Caco-2 (cell line): ENCODE results near the gene ZSWIM8. TPM values are rescaled to one million over a fixed set of nuclear protein-coding genes. Genes with fewer than 3 reads are reported as not detected.

Source experiments
- BruUV-seq: library from RNA; stranded (reverse); fragments of 400-500 nt; replicated peaks from 2 replicates; lab custom pipeline; 2021; lab: Mats Ljungman, UMichigan
- CTCF ChIA-PET: fragments of 300-600 bp; sonication (Branson Sonifier 250); formaldehyde crosslinking; loops from one replicate; lab custom pipeline; 2022; ENCODE audit warnings: antibody characterized with exemption; lab: Charles Lee
- POLR2A ChIA-PET: fragments of 300-600 bp; sonication (Branson Sonifier 250); formaldehyde crosslinking; loops from one replicate; lab custom pipeline; 2022; ENCODE audit warnings: antibody characterized with exemption; lab: Charles Lee
- DNase-seq, 2 experiments: peaks; one replicate each; pipeline versions ENCODE4 v3.0.0 to v3.0.0-alpha.2; 2020 to 2022
- H3K27me3 ChIP-seq: replicated peaks from 2 replicates; pipeline ENCODE4 v1.6.0; 2011; ENCODE audit warnings: low read length; ENCODE audit not compliant: control insufficient read depth, insufficient read depth
- H3K36me3 ChIP-seq: 2 replicates; pipeline ENCODE4 v1.5.1; 2011; ENCODE audit warnings: low read length; ENCODE audit not compliant: control insufficient read depth, insufficient read depth
- H3K4me1 ChIP-seq: fragments of 250-450 bp; sonication (Bioruptor Pico); 2 replicates; pipeline ENCODE4 v1.5.1; 2020; ENCODE audit warnings: mild to moderate bottlenecking
- H3K4me3 ChIP-seq: 2 replicates; pipeline ENCODE4 v1.5.1; 2011; ENCODE audit warnings: low read depth, mild to moderate bottlenecking, control low read depth, low read length
- H3K9me3 ChIP-seq: fragments of 250-450 bp; sonication (Bioruptor Pico); 2 replicates; pipeline ENCODE4 v1.5.1; 2020; ENCODE audit warnings: mild to moderate bottlenecking, moderate library complexity
- H3K27ac Mint-ChIP-seq: one replicate; pipeline ENCODE4 v1.8.0; 2022; ENCODE audit warnings: mixed read lengths; ENCODE audit not compliant: unreplicated experiment
- H3K27me3 Mint-ChIP-seq: one replicate; pipeline ENCODE4 v1.8.0; 2022; ENCODE audit warnings: mixed read lengths; ENCODE audit not compliant: insufficient read depth, unreplicated experiment
- H3K36me3 Mint-ChIP-seq: one replicate; pipeline ENCODE4 v1.8.0; 2022; ENCODE audit warnings: mild to moderate bottlenecking, mixed read lengths; ENCODE audit not compliant: insufficient read depth, unreplicated experiment
- H3K4me1 Mint-ChIP-seq: one replicate; pipeline ENCODE4 v1.8.0; 2022; ENCODE audit warnings: low read depth, mixed read lengths; ENCODE audit not compliant: unreplicated experiment
- H3K4me3 Mint-ChIP-seq: one replicate; pipeline ENCODE4 v1.8.0; 2022; ENCODE audit warnings: mild to moderate bottlenecking, moderate library complexity, mixed read lengths; ENCODE audit not compliant: unreplicated experiment
- H3K9me3 Mint-ChIP-seq: one replicate; pipeline ENCODE4 v1.8.0; 2022; ENCODE audit warnings: mixed read lengths; ENCODE audit not compliant: unreplicated experiment
- CTCF ChIP-seq, 2 experiments: fragments of 200-600 bp in 1 of 2; IDR thresholded peaks; 1 replicate in 1 of 2; 2 replicates in 1 of 2; pipeline versions ENCODE4 v1.5.1 to v1.8.0; 2011 to 2022; ENCODE audit warnings: antibody characterized with exemption in 1 of 2, control low read depth in 1 of 2, inconsistent platforms in 1 of 2, low read depth in 1 of 2, low read length in 1 of 2, mild to moderate bottlenecking in 1 of 2, moderate library complexity in 1 of 2; ENCODE audit not compliant: insufficient read depth in 1 of 2, severe bottlenecking in 1 of 2, unreplicated experiment in 1 of 2
- intact Hi-C: fragments of 100-400 bp; cut with micrococcal nuclease; formaldehyde crosslinking; loops from one replicate; pipeline ENCODE4 v1.10.0; 2022; ENCODE audit not compliant: unreplicated experiment
- total RNA-seq: library from RNA; stranded (reverse); gene quantifications from 2 replicates; pipeline ENCODE4 v1.2.3, GENCODE V29; 2022

ZSWIM8 gene
- total RNA-seq, 1 experiment from 2014 or later = 103 TPM

GRCh38 chr10:73774637-73775036 lies 10.8 kb upstream of the ZSWIM8 start:
- H3K4me3 Mint-ChIP-seq = peak overlapping the region; percentile 10
- CTCF ChIA-PET = interaction anchor here (1.5 kb wide), 1 partner anchor 105 kb away, joined by 5 read pairs; no protein-coding TSS in a partner anchor
- H3K27me3 Mint-ChIP-seq = no peaks in the 10 kb centered on the region
- DNase-seq = peak in 1 of 2 experiments; percentile 27
- peak in 1 of 2 experiments; percentile 7 for TF ChIP-seq CTCF (IDR thresholded peaks at IDR 0.05; ENCODE audit: insufficient read depth in 1 of 2, low read depth in 1 of 2, low read length in 1 of 2, severe bottlenecking in 1 of 2, unreplicated experiment in 1 of 2)
- H3K36me3 Mint-ChIP-seq = peaks cover 56% of the 10 kb centered on the region
- no peak overlapping the region for H3K27ac Mint-ChIP-seq
- peaks cover 22% of the 10 kb centered on the region for H3K4me1 Mint-ChIP-seq
- Histone ChIP-seq H3K4me3 (peak overlapping the region; percentile 91), H3K9me3 (no peaks in the 10 kb centered on the region), H3K36me3 (peaks cover 4% of the 10 kb centered on the region; the same call in 1 of the 2 replicates), H3K27me3 (no peaks in the 10 kb centered on the region), H3K4me1 (peaks cover 7% of the 10 kb centered on the region; the same call in 1 of the 2 replicates)
- POLR2A ChIA-PET = no interaction called here
- H3K9me3 Mint-ChIP-seq = no peaks in the 10 kb centered on the region
- BruUV-seq = no TSS peak
- intact Hi-C loops = no loop called here

GRCh38 chr10:73779018-73779417 lies 6.4 kb upstream of the ZSWIM8 start:
- POLR2A ChIA-PET = no interaction called here
- CTCF ChIA-PET = no interaction called here
- Histone ChIP-seq H3K36me3 (peaks cover 2% of the 10 kb centered on the region; the same call in 1 of the 2 replicates), H3K4me3 (no peak overlapping the region), H3K9me3 (no peaks in the 10 kb centered on the region), H3K27me3 (no peaks in the 10 kb centered on the region), H3K4me1 (0 out of 2 replicates have a peak, but pooled peaks cover 3% of the 10 kb centered on the region)
- Mint-ChIP-seq H3K27me3 (no peaks in the 10 kb centered on the region), H3K4me1 (peaks cover 33% of the 10 kb centered on the region), H3K4me3 (no peak overlapping the region), H3K27ac (no peak overlapping the region), H3K36me3 (peaks cover 33% of the 10 kb centered on the region), H3K9me3 (no peaks in the 10 kb centered on the region)
- DNase-seq = no peak
- intact Hi-C loops = no loop called here
- no TSS peak for BruUV-seq
- no peak for TF ChIP-seq CTCF (IDR thresholded peaks at IDR 0.05; ENCODE audit: insufficient read depth in 1 of 2, low read depth in 1 of 2, low read length in 1 of 2, severe bottlenecking in 1 of 2, unreplicated experiment in 1 of 2)

- Histone ChIP-seq H3K4me3 (no peak overlapping the region), H3K4me1 (no peaks in the 10 kb centered on the region), H3K36me3 (peaks cover 2% of the 10 kb centered on the region; the same call in 1 of the 2 replicates), H3K27me3 (no peaks in the 10 kb centered on the region), H3K9me3 (no peaks in the 10 kb centered on the region)
- peaks cover 27% of the 10 kb centered on the region for H3K4me1 Mint-ChIP-seq
- BruUV-seq = no TSS peak
- TF ChIP-seq CTCF (IDR thresholded peaks at IDR 0.05; ENCODE audit: insufficient read depth in 1 of 2, low read depth in 1 of 2, low read length in 1 of 2, severe bottlenecking in 1 of 2, unreplicated experiment in 1 of 2) = no peak
- no peak for DNase-seq
- no peak overlapping the region for H3K27ac Mint-ChIP-seq
- H3K4me3 Mint-ChIP-seq = peak overlapping the region; percentile 86
- intact Hi-C loops = loop anchor here (10.0 kb wide), 1 partner anchor 95 kb away; the partner anchor contains the start of gene CAMK2G
- POLR2A ChIA-PET = no interaction called here
- H3K36me3 Mint-ChIP-seq = peaks cover 33% of the 10 kb centered on the region
- no peaks in the 10 kb centered on the region for H3K9me3 Mint-ChIP-seq
- CTCF ChIA-PET = no interaction called here
- H3K27me3 Mint-ChIP-seq = no peaks in the 10 kb centered on the region
Measured at GRCh38 chr10:73779539-73780197, 5.7 kb upstream of the ZSWIM8 start.
